ENCODE measurements around the gene FAM3A. TPM values are rescaled to one million over a fixed set of nuclear protein-coding genes. Genes with fewer than 3 reads are reported as not detected.

Gene FAM3A
- total RNA-seq, 4 donors from 2014 or later = 10.1 to 49.7 (median 38.3) TPM

- no peak for TF ChIP-seq CTCF (IDR thresholded peaks at IDR 0.05; ENCODE audit: low read depth)
These were observed 9.8 kb upstream of the FAM3A start for GRCh38 chrX:154525606-154526490.

- no peak for TF ChIP-seq CTCF (IDR thresholded peaks at IDR 0.05; ENCODE audit: low read depth)
These were observed 3.4 kb upstream of the FAM3A start for GRCh38 chrX:154519389-154519788.

GRCh38 chrX:154517101-154517781, 1.2 kb upstream of the FAM3A start:
- TF ChIP-seq CTCF (IDR thresholded peaks at IDR 0.05; ENCODE audit: low read depth) = no peak

GRCh38 chrX:154516656-154517100, 646 bp upstream of the FAM3A start:
- TF ChIP-seq CTCF (IDR thresholded peaks at IDR 0.05; ENCODE audit: low read depth) = no peak

- no peak for TF ChIP-seq CTCF (IDR thresholded peaks at IDR 0.05; ENCODE audit: low read depth)
These were observed 704 bp downstream of the FAM3A start for GRCh38 chrX:154515090-154515965.

GRCh38 chrX:154513716-154514115, 2.3 kb downstream of the FAM3A start:
- TF ChIP-seq CTCF (IDR thresholded peaks at IDR 0.05; ENCODE audit: low read depth) = no peak
